RCC 7860 (cell line): ENCODE results near the gene EGFL8.
A peak's percentile ranks its signal among the peaks of the same experiment; 100 is the strongest.

ENCODE experiments used
- DNase-seq: peaks from one replicate; pipeline ENCODE4 v3.0.0-alpha.2; 2015; ENCODE audit warnings: low spot score
- FAIRE-seq: peaks from 2 replicates; lab custom pipeline; 2012; peaks lifted over from hg19 to GRCh38; lab: Jason Lieb, UNC

EGFL8 gene

GRCh38 chr6:32146287-32146686 lies 18.1 kb upstream of the EGFL8 start:
- DNase-seq, result no peak
- FAIRE-seq, result no peak

- FAIRE-seq, result no peak
- DNase-seq, result no peak
These were observed 17.7 kb upstream of the EGFL8 start for GRCh38 chr6:32146687-32147086.

- DNase-seq (no peak), FAIRE-seq (no peak)
These were observed 16.8 kb upstream of the EGFL8 start for GRCh38 chr6:32147401-32148132.

GRCh38 chr6:32148289-32149091 lies 15.9 kb upstream of the EGFL8 start:
- no peak for FAIRE-seq
- no peak for DNase-seq

GRCh38 chr6:32149092-32149755 lies 15.2 kb upstream of the EGFL8 start:
- no peak for DNase-seq
- FAIRE-seq, result no peak

GRCh38 chr6:32149932-32150870 lies 14.2 kb upstream of the EGFL8 start:
- FAIRE-seq (no peak), DNase-seq (no peak)

- DNase-seq (no peak), FAIRE-seq (no peak)
These were observed 13.1 kb upstream of the EGFL8 start for GRCh38 chr6:32151181-32151862.

GRCh38 chr6:32151863-32152768 lies 12.3 kb upstream of the EGFL8 start, which contains the start of gene PRRT1:
PRRT1 (minus strand) TSS chr6:32151939; CDS start chr6:32151827, 112 bp downstream.
- no peak for DNase-seq
- no peak for FAIRE-seq

GRCh38 chr6:32152769-32153563 lies 11.4 kb upstream of the EGFL8 start:
- DNase-seq, result no peak
- no peak for FAIRE-seq

- peak; percentile 67 for DNase-seq
- FAIRE-seq, result no peak
These were observed 10.6 kb upstream of the EGFL8 start, which contains the start of gene PPT2 for GRCh38 chr6:32153564-32154513. PPT2 (plus strand) TSS chr6:32154141; CDS start chr6:32154595, 454 bp downstream.

- DNase-seq (peak; percentile 25), FAIRE-seq (no peak)
These were observed 9.8 kb upstream of the EGFL8 start for GRCh38 chr6:32154514-32155161.

- FAIRE-seq (no peak), DNase-seq (no peak)
These were observed 7.5 kb upstream of the EGFL8 start for GRCh38 chr6:32156891-32157290.

GRCh38 chr6:32158052-32158451 lies 6.3 kb upstream of the EGFL8 start:
- DNase-seq (no peak), FAIRE-seq (no peak)

- FAIRE-seq, result no peak
- DNase-seq, result no peak
These were observed 686 bp upstream of the EGFL8 start for GRCh38 chr6:32163559-32164258.

- DNase-seq (no peak), FAIRE-seq (no peak)
These were observed 2.1 kb downstream of the EGFL8 start for GRCh38 chr6:32166411-32167061.
